D341Med (cell line): ENCODE measurements around the gene PTGER2.

Experiments used
- DNase-seq: peaks from one replicate; pipeline ENCODE4 v3.0.0; 2012; ENCODE audit warnings: low spot score

Gene PTGER2

GRCh38 chr14:52339262-52339661 lies 25.1 kb downstream of the PTGER2 start:
- no peak for DNase-seq

GRCh38 chr14:52342849-52343596 lies 28.9 kb downstream of the PTGER2 start:
- DNase-seq: no peak

GRCh38 chr14:52346778-52347177 lies 32.7 kb downstream of the PTGER2 start:
- no peak for DNase-seq

GRCh38 chr14:52348279-52348678 lies 34.2 kb downstream of the PTGER2 start:
- no peak for DNase-seq

- no peak for DNase-seq
Observed at GRCh38 chr14:52348776-52349175, 34.7 kb downstream of the PTGER2 start.

- DNase-seq: no peak
Observed at GRCh38 chr14:52349731-52350130, 35.6 kb downstream of the PTGER2 start.

GRCh38 chr14:52350445-52350844 lies 36.3 kb downstream of the PTGER2 start:
- DNase-seq: no peak

GRCh38 chr14:52351233-52352060 lies 37.3 kb downstream of the PTGER2 start:
- no peak for DNase-seq

- DNase-seq: no peak
Observed at GRCh38 chr14:52352061-52352491, 38.0 kb downstream of the PTGER2 start.

- DNase-seq: no peak
Observed at GRCh38 chr14:52352569-52352968, 38.5 kb downstream of the PTGER2 start.

- no peak for DNase-seq
Observed at GRCh38 chr14:52354242-52354641, 40.1 kb downstream of the PTGER2 start.

GRCh38 chr14:52355016-52355431 lies 40.9 kb downstream of the PTGER2 start:
- DNase-seq: no peak

- DNase-seq: no peak
Observed at GRCh38 chr14:52355526-52355925, 41.4 kb downstream of the PTGER2 start.

GRCh38 chr14:52356025-52356424 lies 41.9 kb downstream of the PTGER2 start:
- no peak for DNase-seq

GRCh38 chr14:52360831-52361230 lies 46.7 kb downstream of the PTGER2 start:
- no peak for DNase-seq

GRCh38 chr14:52363041-52363704 lies 49.1 kb downstream of the PTGER2 start:
- DNase-seq: no peak

- DNase-seq: no peak
Observed at GRCh38 chr14:52363961-52364360, 49.8 kb downstream of the PTGER2 start.

- DNase-seq: no peak
Observed at GRCh38 chr14:52365071-52365470, 51.0 kb downstream of the PTGER2 start.

GRCh38 chr14:52366796-52367315 lies 52.7 kb downstream of the PTGER2 start:
- no peak for DNase-seq

- DNase-seq: no peak
Observed at GRCh38 chr14:52369305-52369801, 55.2 kb downstream of the PTGER2 start.

- no peak for DNase-seq
Observed at GRCh38 chr14:52370406-52370935, 56.4 kb downstream of the PTGER2 start.

- DNase-seq: no peak
Observed at GRCh38 chr14:52377940-52378339, 63.8 kb downstream of the PTGER2 start.
